ENCODE results near the gene CRYBA2.

The CRYBA2 gene

DNA sequence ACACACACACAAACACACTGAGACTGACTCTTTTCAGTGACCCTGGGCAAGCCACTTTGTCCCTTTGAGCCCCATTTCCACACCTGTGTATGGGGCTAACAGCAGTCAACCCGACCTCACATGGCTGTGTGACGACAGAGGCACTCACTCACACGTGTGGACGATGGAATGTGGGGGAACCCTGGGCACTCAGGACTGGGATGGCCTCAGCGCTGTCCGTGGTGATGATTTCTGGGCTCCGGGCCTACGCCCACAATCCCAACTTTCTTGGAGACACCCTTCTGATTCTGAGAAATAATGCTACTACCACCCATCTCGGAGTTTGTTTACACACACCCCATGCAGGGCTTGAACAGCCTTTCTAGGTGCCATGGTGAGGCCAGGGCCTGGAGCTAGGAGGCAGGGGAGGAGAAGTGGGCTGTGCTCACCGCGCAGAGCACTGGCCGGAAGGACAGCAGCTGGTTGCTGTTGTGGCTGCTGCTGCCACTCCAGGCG lies 1.5 kb downstream of the CRYBA2 start:
- H3K4me3 ChIP-seq (ENCODE audit: low read depth, low read length) = no peak overlapping the region
- DNase-seq = no peak
- in situ Hi-C loops (cut with HindIII; ENCODE audit: low pct_ligation_motif_present, low sequenced_read_pairs) = no loop called here
- peaks cover 86% of the 10 kb centered on the region for H3K27me3 ChIP-seq (replicated peaks)
- H3K27ac ChIP-seq = no peak overlapping the region
- no peaks in the 10 kb centered on the region for H3K36me3 ChIP-seq (replicated peaks)
- TF ChIP-seq, protein P1, sequence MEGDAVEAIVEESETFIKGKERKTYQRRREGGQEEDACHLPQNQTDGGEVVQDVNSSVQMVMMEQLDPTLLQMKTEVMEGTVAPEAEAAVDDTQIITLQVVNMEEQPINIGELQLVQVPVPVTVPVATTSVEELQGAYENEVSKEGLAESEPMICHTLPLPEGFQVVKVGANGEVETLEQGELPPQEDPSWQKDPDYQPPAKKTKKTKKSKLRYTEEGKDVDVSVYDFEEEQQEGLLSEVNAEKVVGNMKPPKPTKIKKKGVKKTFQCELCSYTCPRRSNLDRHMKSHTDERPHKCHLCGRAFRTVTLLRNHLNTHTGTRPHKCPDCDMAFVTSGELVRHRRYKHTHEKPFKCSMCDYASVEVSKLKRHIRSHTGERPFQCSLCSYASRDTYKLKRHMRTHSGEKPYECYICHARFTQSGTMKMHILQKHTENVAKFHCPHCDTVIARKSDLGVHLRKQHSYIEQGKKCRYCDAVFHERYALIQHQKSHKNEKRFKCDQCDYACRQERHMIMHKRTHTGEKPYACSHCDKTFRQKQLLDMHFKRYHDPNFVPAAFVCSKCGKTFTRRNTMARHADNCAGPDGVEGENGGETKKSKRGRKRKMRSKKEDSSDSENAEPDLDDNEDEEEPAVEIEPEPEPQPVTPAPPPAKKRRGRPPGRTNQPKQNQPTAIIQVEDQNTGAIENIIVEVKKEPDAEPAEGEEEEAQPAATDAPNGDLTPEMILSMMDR (IDR thresholded peaks at IDR 0.05; ENCODE audit: low read depth, low read length, missing control alignments) = no peak

DNA sequence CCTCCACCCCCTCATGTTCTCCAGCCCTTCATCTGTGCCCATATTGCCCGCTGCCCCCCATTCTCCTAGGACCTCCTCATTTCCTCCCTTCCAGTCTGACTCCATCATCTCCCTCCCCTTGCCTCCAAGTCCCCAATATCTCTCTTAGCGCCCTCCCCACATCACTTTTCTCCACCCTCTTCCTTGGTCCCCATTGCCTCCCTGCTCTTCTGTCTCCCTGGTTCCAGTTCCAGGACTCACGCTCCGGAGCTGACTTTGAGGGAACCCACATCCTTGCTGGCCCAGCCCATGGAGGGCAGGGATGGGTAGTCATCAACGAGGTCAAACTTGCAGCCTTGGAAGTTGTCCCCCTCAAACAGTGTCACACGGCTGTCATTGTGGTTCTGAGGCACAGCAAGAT lies 2.6 kb downstream of the CRYBA2 start:
- TF ChIP-seq, protein P1 (IDR thresholded peaks at IDR 0.05; ENCODE audit: low read depth, low read length, missing control alignments) = no peak
- H3K4me3 ChIP-seq (ENCODE audit: low read depth, low read length) = no peak overlapping the region
- in situ Hi-C loops (cut with HindIII; ENCODE audit: low pct_ligation_motif_present, low sequenced_read_pairs) = no loop called here
- peaks cover 88% of the 10 kb centered on the region for H3K27me3 ChIP-seq (replicated peaks)
- no peak overlapping the region for H3K27ac ChIP-seq
- H3K36me3 ChIP-seq (replicated peaks) = no peaks in the 10 kb centered on the region
- no peak for DNase-seq

DNA sequence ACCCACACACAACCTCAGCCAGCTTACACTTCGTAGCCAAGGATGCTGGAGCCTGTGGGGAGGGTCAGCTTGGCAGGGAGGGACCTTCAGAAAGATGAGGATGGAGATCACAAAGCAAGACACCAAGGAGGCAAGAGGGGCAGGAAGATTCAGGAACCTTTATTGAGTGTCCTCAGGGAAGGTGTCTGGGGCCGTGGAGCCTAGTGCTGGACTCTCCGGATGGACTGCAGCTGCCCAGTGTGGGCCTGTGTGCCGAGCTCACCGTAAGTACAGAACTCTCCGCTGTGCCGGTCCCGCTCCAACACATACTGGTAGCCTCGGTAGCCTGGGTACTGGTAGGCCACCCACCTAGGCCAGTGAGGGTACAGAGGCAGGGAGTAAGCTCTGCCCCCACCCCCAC lies 3.2 kb downstream of the CRYBA2 start:
- in situ Hi-C loops (cut with HindIII; ENCODE audit: low pct_ligation_motif_present, low sequenced_read_pairs) = no loop called here
- Histone ChIP-seq H3K27ac (no peak overlapping the region), H3K36me3 (replicated peaks) (no peaks in the 10 kb centered on the region), H3K27me3 (replicated peaks) (peaks cover 86% of the 10 kb centered on the region), H3K4me3 (ENCODE audit: low read depth, low read length) (no peak overlapping the region)
- TF ChIP-seq, protein P1 (IDR thresholded peaks at IDR 0.05; ENCODE audit: low read depth, low read length, missing control alignments) = no peak
- DNase-seq = no peak

DNA sequence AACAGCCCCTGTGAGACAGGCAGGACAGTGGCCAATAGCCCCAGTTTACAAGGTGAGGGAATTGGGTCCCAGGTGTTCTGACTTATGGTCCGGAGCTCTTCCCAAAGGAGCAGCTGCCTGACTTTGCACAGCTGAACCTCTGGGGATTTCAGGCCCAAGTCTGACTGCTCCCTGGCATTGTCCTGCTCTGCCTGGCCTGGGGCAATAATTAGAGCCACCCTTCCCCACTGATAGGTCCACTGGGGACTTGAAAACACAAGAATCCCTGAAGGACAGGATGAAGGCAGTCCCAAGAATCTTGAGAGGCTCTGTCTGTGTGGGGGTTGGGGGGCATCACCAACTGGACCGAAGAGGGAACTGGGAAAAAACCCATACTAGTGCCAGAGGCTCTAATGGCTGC lies 4.6 kb downstream of the CRYBA2 start:
- H3K27ac ChIP-seq = no peak overlapping the region
- in situ Hi-C loops (cut with HindIII; ENCODE audit: low pct_ligation_motif_present, low sequenced_read_pairs) = no loop called here
- no peak for DNase-seq
- peaks cover 87% of the 10 kb centered on the region for H3K27me3 ChIP-seq (replicated peaks)
- no peak overlapping the region for H3K4me3 ChIP-seq (ENCODE audit: low read depth, low read length)
- TF ChIP-seq, protein P1 (IDR thresholded peaks at IDR 0.05; ENCODE audit: low read depth, low read length, missing control alignments) = no peak
- no peaks in the 10 kb centered on the region for H3K36me3 ChIP-seq (replicated peaks)

DNA sequence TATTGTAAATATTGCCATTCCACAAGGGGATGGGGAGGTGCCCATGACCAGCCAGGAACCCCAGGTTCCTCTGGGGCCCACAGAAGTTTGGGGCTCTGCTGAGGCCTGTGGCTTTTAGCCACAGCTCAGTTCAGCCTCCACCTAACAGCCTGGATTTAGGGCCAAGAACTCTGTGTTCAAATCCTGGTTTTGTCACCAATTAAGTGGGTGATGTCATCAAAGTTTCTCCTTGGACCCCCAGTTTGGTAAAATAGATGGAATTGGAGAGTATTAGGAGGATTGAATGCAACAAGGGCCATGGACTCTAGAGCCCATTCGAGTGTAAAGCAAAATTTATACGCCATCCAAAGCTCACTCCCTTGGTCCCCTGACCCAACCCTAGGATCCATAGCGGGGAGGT lies 5.1 kb downstream of the CRYBA2 start:
- no peak overlapping the region for H3K27ac ChIP-seq
- no peaks in the 10 kb centered on the region for H3K36me3 ChIP-seq (replicated peaks)
- no peak overlapping the region for H3K4me3 ChIP-seq (ENCODE audit: low read depth, low read length)
- in situ Hi-C loops (cut with HindIII; ENCODE audit: low pct_ligation_motif_present, low sequenced_read_pairs) = no loop called here
- no peak for DNase-seq
- TF ChIP-seq, protein P1 (IDR thresholded peaks at IDR 0.05; ENCODE audit: low read depth, low read length, missing control alignments) = no peak
- H3K27me3 ChIP-seq (replicated peaks) = peaks cover 87% of the 10 kb centered on the region

DNA sequence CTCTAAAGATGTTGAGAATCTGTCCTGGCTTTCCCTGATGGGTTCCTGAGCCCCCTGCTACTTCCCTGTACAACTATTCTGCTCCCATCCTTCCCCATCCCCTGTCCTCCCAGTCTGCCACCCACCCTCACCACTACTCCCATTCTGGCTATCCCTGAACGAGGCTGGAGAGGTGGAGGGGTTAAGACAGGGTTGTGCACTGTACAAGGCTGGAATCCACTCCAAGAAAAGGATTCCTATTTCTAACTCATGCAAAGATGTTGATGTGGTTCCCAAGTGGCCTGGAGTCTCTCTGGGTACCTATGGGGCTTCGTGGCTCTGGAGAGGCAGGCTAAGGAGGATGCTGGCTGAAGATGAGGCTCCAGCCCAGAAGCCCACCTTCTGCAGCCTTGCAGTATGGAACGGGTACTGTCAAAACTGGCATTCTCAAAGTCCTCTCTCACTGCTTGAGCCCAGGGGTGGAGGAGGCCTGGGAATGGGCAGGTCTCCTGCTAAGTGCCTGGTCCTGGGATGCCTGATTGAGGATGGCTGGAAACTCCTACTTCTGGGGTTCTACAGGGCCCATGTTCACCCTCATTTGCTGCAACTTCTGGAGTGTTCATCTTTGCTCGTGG lies 7.0 kb downstream of the CRYBA2 start:
- Histone ChIP-seq H3K36me3 (replicated peaks) (no peaks in the 10 kb centered on the region), H3K27me3 (replicated peaks) (peaks cover 87% of the 10 kb centered on the region), H3K4me3 (ENCODE audit: low read depth, low read length) (no peak overlapping the region), H3K27ac (no peak overlapping the region)
- in situ Hi-C loops (cut with HindIII; ENCODE audit: low pct_ligation_motif_present, low sequenced_read_pairs) = no loop called here
- TF ChIP-seq, protein P1 (IDR thresholded peaks at IDR 0.05; ENCODE audit: low read depth, low read length, missing control alignments) = no peak
- no peak for DNase-seq
